HL-60 (cell line): ENCODE results near the gene GRID1.

Experiments
- DNase-seq, 2 experiments: peaks; one replicate each; pipeline ENCODE4 v3.0.0-alpha.2; 2010 to 2020; ENCODE audit warnings: low read depth in 1 of 2, low spot score in 1 of 2
- H3K27ac ChIP-seq: fragments of 250-450 bp; sonication (Bioruptor Pico); replicated peaks from 2 replicates; pipeline ENCODE4 v1.5.1; 2020; ENCODE audit warnings: mild to moderate bottlenecking, moderate library complexity
- H3K27me3 ChIP-seq: fragments of 250-450 bp; sonication (Bioruptor Pico); 2 replicates; pipeline ENCODE4 v1.5.1; 2021; ENCODE audit warnings: mild to moderate bottlenecking, moderate library complexity; ENCODE audit not compliant: insufficient read depth, poor library complexity, severe bottlenecking
- H3K4me3 ChIP-seq: replicated peaks from 2 replicates; pipeline ENCODE4 v1.5.1; 2011; ENCODE audit warnings: mild to moderate bottlenecking, control low read depth, low read length; ENCODE audit not compliant: insufficient read depth
- CTCF ChIP-seq: IDR thresholded peaks from one replicate; pipeline ENCODE4 v1.5.1; 2011; ENCODE audit warnings: low read length, control low read depth, inconsistent platforms; ENCODE audit not compliant: insufficient read depth
- GABPA ChIP-seq: IDR thresholded peaks from 2 replicates; pipeline ENCODE4 v1.6.1; 2012; ENCODE audit warnings: low read depth
- POLR2AphosphoS5 ChIP-seq: IDR thresholded peaks from 2 replicates; pipeline ENCODE4 v1.6.1; 2012; ENCODE audit warnings: low read depth
- REST ChIP-seq: IDR thresholded peaks from 2 replicates; pipeline ENCODE4 v1.6.1; 2012; ENCODE audit warnings: low read depth; ENCODE audit not compliant: insufficient replicate concordance
- SPI1 ChIP-seq: IDR thresholded peaks from 2 replicates; pipeline ENCODE4 v1.6.1; 2012; ENCODE audit warnings: low read depth, mild to moderate bottlenecking, borderline replicate concordance

GRID1 gene

DNA sequence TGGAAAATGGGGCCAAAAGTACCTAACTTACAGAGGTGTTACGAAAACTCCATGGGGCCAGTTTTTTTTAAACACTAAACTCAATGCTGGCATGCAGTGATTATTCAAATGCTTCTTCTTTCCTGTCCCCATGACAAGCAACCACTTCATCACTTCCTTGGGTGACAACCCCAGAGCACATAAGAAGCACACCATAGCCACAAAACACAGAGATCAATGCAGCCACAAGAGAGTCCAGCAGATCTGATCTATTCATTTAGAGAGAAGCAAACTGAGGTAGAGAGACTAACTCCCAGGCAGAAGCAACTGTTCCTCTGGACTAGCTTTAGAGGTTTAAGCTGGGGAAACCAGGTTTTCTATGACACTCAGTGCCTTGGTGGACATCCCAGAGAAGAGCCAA lies 180.0 kb downstream of the GRID1 start:
- Histone ChIP-seq H3K4me3 (no peak overlapping the region), H3K27me3 (no peaks in the 10 kb centered on the region), H3K27ac (no peak overlapping the region)
- no peak for DNase-seq
- TF ChIP-seq CTCF (no peak), SPI1 (no peak), REST (no peak), GABPA (no peak), POLR2AphosphoS5 (no peak)

GRCh38 chr10:86182595-86182994 lies 184.0 kb downstream of the GRID1 start:
- DNase-seq = no peak
- no peak for TF ChIP-seq SPI1
- TF ChIP-seq CTCF = no peak
- no peak for TF ChIP-seq REST
- TF ChIP-seq GABPA = no peak
- no peak for TF ChIP-seq POLR2AphosphoS5
- H3K4me3 ChIP-seq = no peak overlapping the region
- no peak overlapping the region for H3K27ac ChIP-seq
- H3K27me3 ChIP-seq = no peaks in the 10 kb centered on the region

- no peak overlapping the region for H3K4me3 ChIP-seq
- TF ChIP-seq POLR2AphosphoS5 = no peak
- no peak for TF ChIP-seq SPI1
- no peak for TF ChIP-seq CTCF
- TF ChIP-seq REST = no peak
- no peak for TF ChIP-seq GABPA
- no peaks in the 10 kb centered on the region for H3K27me3 ChIP-seq
- DNase-seq = no peak
- H3K27ac ChIP-seq = no peak overlapping the region
Observed at GRCh38 chr10:86182150-86182549, 184.4 kb downstream of the GRID1 start.
